ENCODE results near the gene CFAP298.

DNA sequence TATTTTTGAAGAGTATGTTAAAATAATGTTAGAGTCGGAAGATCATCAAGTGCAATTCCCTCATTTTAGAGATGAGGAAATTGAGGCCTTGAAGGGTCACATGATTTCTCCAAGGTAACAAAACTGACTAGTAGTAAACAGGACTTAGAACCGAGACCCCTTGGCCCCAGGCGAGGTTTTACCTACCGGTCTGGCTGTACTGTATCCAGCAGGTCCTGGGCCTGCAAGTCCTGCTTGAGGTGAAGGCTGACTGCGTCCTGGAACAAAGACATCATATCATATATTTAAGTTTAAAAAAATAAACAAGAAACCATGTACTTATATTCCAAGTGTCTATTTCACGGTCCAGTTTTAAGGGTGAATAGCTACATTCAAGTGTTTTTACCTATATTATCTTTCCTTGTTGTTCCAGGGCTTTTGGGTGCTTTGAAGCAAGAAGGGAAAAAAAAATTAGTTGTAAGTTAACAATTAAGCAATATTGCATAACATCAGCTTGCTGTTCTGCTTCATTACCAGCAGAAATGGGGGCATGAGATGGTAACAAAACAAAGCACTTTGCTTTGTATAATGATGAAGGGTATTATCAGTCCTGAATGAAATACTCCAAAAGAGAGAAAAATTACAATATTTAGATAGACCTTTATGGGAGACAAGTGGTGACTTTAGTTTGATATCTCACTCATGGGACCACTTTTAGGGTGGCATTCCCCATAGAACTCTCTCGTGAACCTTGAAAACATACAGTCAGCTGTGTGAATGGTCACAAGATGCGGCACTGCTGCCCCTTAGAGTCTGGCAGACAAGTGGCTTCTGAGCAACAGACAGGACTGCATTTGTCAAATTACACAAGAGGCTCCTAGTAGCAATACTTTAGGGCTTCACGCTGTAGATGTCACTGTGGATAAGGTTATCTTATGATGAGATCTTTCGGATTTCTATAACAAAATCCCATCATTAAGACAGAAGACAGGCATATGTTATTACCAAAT is 29.8 kb upstream of the CFAP298 start:
- TF ChIP-seq, protein P1, sequence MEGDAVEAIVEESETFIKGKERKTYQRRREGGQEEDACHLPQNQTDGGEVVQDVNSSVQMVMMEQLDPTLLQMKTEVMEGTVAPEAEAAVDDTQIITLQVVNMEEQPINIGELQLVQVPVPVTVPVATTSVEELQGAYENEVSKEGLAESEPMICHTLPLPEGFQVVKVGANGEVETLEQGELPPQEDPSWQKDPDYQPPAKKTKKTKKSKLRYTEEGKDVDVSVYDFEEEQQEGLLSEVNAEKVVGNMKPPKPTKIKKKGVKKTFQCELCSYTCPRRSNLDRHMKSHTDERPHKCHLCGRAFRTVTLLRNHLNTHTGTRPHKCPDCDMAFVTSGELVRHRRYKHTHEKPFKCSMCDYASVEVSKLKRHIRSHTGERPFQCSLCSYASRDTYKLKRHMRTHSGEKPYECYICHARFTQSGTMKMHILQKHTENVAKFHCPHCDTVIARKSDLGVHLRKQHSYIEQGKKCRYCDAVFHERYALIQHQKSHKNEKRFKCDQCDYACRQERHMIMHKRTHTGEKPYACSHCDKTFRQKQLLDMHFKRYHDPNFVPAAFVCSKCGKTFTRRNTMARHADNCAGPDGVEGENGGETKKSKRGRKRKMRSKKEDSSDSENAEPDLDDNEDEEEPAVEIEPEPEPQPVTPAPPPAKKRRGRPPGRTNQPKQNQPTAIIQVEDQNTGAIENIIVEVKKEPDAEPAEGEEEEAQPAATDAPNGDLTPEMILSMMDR (IDR thresholded peaks at IDR 0.05; ENCODE audit: insufficient read depth, low read length), result no peak
- TF ChIP-seq POLR2AphosphoS5 (IDR thresholded peaks at IDR 0.05; ENCODE audit: low read depth) (no peak), REST (IDR thresholded peaks at IDR 0.05; ENCODE audit: insufficient replicate concordance, low read depth) (no peak)

Measured in HL-60 (cell line).